Memory B cell (primary cell): ENCODE data around the gene RMRP.
A peak's percentile ranks its signal among the peaks of the same experiment; 100 is the strongest.

Experiments used
- ATAC-seq: fragments of 150-1000 bp; cut with Tn5 transposase; 2 replicates; pipeline ENCODE4 v1.10.0; 2021; ENCODE audit warnings: low read depth, mild to moderate bottlenecking, moderate library complexity
- DNase-seq, 2 donors: peaks; one replicate each; pipeline ENCODE4 v3.0.0; 2022; ENCODE audit warnings: low spot score in 2 of 2
- H3K27ac Mint-ChIP-seq: one replicate; pipeline ENCODE4 v1.8.0; 2022; ENCODE audit warnings: mild to moderate bottlenecking, moderate library complexity, mixed read lengths
- H3K27me3 Mint-ChIP-seq: one replicate; pipeline ENCODE4 v1.8.0; 2022; ENCODE audit warnings: mixed read lengths
- H3K36me3 Mint-ChIP-seq: one replicate; pipeline ENCODE4 v1.8.0; 2022; ENCODE audit warnings: mild to moderate bottlenecking, mixed read lengths
- H3K4me1 Mint-ChIP-seq: one replicate; pipeline ENCODE4 v1.8.0; 2022; ENCODE audit warnings: mixed read lengths
- H3K4me3 Mint-ChIP-seq: one replicate; pipeline ENCODE4 v1.8.0; 2022; ENCODE audit warnings: mild to moderate bottlenecking, moderate library complexity, mixed read lengths
- H3K9me3 Mint-ChIP-seq: one replicate; pipeline ENCODE4 v1.8.0; 2022; ENCODE audit warnings: mixed read lengths

RMRP gene

DNA sequence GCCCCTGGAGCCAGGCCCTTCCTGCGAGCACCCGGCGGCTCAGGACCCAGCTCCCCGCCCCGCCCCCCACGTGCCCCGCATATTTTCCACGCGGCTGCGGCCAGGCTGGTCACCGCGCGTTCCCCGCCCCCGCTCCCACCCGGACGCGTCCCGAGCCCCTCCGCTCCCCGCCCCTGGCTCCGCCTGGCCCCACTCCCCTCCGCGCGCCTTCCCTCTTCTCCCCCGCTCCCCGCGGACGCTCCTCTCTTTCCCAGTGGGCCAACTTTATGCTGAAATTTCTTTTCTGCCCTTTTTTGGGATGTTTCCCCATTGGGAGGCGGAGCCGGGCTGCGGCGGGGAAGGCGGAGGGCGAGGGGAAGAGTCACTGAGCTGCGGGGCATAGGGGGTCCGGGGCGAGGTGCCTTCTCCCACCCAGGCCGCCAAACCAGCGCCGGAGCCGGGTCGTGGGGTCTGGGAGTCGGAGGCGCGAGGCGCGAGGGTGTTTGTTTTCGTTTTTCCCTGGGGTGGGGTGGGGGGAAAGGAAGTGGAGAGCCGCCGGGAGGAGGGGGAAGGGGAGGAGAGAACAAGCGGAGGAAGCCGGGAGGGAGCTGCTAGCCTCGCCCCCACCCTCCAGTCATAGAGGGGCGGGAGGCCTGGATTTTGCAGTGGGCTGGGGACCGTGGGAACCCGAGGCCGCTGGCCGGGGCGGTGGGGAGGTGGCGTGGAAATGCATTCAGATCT is 33.0 kb upstream of the RMRP start:
- DNase-seq (peak in 1 of 2 donors; percentile 20), ATAC-seq (peak; percentile 42)
- no peaks in the 10 kb centered on the region for H3K27me3 Mint-ChIP-seq
- peaks cover 7% of the 10 kb centered on the region for H3K4me1 Mint-ChIP-seq
- no peaks in the 10 kb centered on the region for H3K9me3 Mint-ChIP-seq
- H3K27ac Mint-ChIP-seq = peak overlapping the region; percentile 79
- peak overlapping the region; percentile 95 for H3K4me3 Mint-ChIP-seq
- no peaks in the 10 kb centered on the region for H3K36me3 Mint-ChIP-seq

GRCh38 chr9:35690294-35690613 is 32.4 kb upstream of the RMRP start:
- Mint-ChIP-seq H3K36me3 (no peaks in the 10 kb centered on the region), H3K4me3 (peak overlapping the region; percentile 79), H3K27ac (no peak overlapping the region), H3K4me1 (peaks cover 7% of the 10 kb centered on the region), H3K9me3 (no peaks in the 10 kb centered on the region), H3K27me3 (no peaks in the 10 kb centered on the region)
- DNase-seq = no peak
- peak; percentile 17 for ATAC-seq

GRCh38 chr9:35689542-35690293 is 31.9 kb upstream of the RMRP start, which contains the start of gene TPM2:
TPM2 (minus strand) TSS chr9:35689925; CDS start chr9:35689817, 108 bp downstream.
- ATAC-seq = peak; percentile 27
- no peak for DNase-seq
- Mint-ChIP-seq H3K27ac (peak within 1 kb of the TSS; percentile 79), H3K36me3 (no peaks in the 10 kb centered on the region), H3K4me1 (peaks cover 7% of the 10 kb centered on the region), H3K9me3 (no peaks in the 10 kb centered on the region), H3K27me3 (no peaks in the 10 kb centered on the region), H3K4me3 (peak within 1 kb of the TSS; percentile 95)

DNA sequence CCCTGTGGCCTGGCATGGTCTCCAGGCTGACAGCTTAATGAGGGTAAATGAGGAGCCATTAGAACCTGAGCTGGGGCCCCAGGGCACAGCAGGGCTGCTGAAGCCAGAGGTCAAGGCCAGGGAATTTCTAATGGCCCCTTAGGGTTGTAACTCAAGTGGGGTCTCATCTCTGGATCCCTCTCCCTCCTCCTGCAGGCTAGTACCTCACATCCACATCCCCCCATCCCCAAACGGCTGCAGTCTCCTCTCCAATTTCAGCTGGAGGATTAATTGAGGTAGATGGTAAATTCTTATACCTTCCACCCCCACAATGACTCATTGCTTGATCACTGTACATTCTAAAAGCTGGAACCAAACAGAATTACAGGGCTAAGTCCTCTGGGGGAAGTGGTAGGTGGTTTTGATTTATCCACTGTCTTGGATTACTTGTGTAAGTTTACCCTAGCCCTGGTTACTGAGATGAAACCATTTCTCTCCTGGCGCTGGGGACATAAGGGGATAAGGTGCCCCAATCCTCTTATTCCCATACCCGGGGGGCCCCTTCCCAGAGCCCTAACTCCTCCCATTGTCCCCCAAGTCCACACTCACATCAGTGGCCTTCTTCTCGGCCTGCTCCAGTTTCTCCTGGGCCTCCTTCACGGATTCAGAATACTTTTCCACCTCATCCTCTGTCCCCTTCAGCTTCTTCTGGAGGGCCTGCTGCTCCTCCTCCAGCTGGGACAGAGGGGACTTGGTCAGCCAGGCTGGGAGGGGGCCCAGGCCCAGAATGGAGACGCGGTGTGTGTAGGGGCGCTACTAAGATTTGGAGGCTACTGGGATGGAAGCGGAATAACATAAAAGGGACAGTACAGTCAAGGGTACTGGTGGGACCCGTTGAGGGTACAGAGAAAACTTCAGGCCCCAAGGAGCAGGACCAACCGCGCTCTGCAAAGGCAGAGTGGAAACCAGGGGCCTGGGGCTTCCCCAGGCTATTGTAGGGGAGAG is 31.0 kb upstream of the RMRP start:
- no peak for DNase-seq

GRCh38 chr9:35687972-35688557 is 30.2 kb upstream of the RMRP start:
- Mint-ChIP-seq H3K4me1 (peaks cover 9% of the 10 kb centered on the region), H3K9me3 (no peaks in the 10 kb centered on the region), H3K36me3 (no peaks in the 10 kb centered on the region), H3K4me3 (no peak overlapping the region), H3K27me3 (no peaks in the 10 kb centered on the region), H3K27ac (no peak overlapping the region)
- DNase-seq = no peak
- ATAC-seq = no peak

More for the DNA sequence above, 31.0 kb upstream of the RMRP start:
- Mint-ChIP-seq H3K4me1 (peaks cover 7% of the 10 kb centered on the region), H3K9me3 (no peaks in the 10 kb centered on the region), H3K36me3 (no peaks in the 10 kb centered on the region), H3K27me3 (no peaks in the 10 kb centered on the region), H3K27ac (no peak overlapping the region), H3K4me3 (peak overlapping the region; percentile 63)
- no peak for ATAC-seq

DNA sequence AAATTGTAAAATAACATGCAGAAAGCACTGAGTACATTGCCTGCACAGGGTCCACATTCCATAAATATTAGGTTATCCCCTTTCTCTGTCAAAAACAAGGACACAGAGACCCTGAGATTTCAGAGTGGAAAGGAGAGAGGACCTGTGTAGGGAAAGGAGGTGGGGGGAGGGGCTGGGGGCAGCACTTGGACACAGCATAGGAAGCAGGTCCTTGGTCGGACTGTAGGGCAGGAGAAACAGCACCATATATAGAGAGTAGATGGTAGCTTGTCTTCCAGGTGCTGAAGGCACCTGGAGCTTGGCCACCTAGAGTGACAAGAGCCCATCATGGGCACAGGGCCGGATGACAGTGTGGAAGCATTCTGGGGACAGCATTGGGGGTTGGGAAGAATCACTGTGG is 29.5 kb upstream of the RMRP start:
- no peaks in the 10 kb centered on the region for H3K27me3 Mint-ChIP-seq
- H3K4me1 Mint-ChIP-seq = peaks cover 12% of the 10 kb centered on the region
- ATAC-seq = no peak
- no peak overlapping the region for H3K27ac Mint-ChIP-seq
- no peak for DNase-seq
- no peaks in the 10 kb centered on the region for H3K36me3 Mint-ChIP-seq
- no peaks in the 10 kb centered on the region for H3K9me3 Mint-ChIP-seq
- no peak overlapping the region for H3K4me3 Mint-ChIP-seq

- H3K9me3 Mint-ChIP-seq = no peaks in the 10 kb centered on the region
Measured at GRCh38 chr9:35686222-35687203, 28.7 kb upstream of the RMRP start.

GRCh38 chr9:35685506-35685905 is 27.7 kb upstream of the RMRP start:
- DNase-seq (no peak), ATAC-seq (no peak)
- H3K4me3 Mint-ChIP-seq = no peak overlapping the region
- no peaks in the 10 kb centered on the region for H3K27me3 Mint-ChIP-seq
- H3K36me3 Mint-ChIP-seq = no peaks in the 10 kb centered on the region
- no peaks in the 10 kb centered on the region for H3K9me3 Mint-ChIP-seq
- peaks cover 22% of the 10 kb centered on the region for H3K4me1 Mint-ChIP-seq
- no peak overlapping the region for H3K27ac Mint-ChIP-seq

More at GRCh38 chr9:35686222-35687203, 28.7 kb upstream of the RMRP start:
- Mint-ChIP-seq H3K27me3 (no peaks in the 10 kb centered on the region), H3K27ac (no peak overlapping the region), H3K4me3 (no peak overlapping the region), H3K4me1 (peaks cover 18% of the 10 kb centered on the region), H3K36me3 (no peaks in the 10 kb centered on the region)
- ATAC-seq = no peak
- DNase-seq = no peak

DNA sequence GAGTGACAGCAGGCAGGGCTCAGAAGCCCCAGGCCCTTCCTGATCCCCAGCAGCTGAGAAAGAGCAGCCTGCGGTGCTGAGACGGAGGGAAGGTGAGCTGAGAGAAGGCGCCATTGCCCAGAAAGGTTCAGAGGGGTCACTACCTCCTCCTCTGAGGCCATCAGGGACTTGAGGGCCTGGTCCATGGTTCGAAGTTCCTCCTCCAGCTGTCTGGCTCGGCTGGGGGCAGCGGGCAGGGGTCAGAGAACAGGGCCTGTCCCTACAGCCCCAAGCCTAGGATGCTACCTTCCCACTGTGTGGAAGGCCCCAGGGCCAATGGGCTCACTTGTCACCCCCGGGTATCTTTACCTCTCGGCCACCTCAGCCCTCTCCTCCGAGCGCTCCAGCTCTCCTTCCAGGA is 27.1 kb upstream of the RMRP start:
- ATAC-seq = no peak
- H3K4me3 Mint-ChIP-seq = no peak overlapping the region
- no peaks in the 10 kb centered on the region for H3K36me3 Mint-ChIP-seq
- H3K27me3 Mint-ChIP-seq = no peaks in the 10 kb centered on the region
- no peaks in the 10 kb centered on the region for H3K9me3 Mint-ChIP-seq
- DNase-seq = no peak
- H3K4me1 Mint-ChIP-seq = peaks cover 28% of the 10 kb centered on the region
- H3K27ac Mint-ChIP-seq = no peak overlapping the region

DNA sequence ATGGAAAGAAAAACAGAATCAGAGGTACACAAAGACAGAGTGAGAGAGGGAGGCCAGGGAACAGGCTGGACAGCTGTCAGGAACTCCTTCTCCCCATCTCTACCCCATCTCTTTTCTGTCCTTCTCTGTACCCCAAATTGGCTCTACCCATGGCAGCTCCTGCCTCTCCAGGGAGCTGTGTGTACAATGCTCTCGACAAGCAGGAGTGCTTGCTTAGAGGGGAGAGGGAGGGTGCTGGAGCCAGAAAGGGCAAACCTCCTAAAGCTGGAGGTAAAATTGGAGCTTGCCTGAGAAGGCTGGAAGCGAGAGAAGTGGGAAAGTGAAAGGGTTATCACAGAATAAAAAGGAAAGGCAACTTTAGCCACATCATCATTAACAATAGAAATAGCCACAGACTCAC is 25.5 kb upstream of the RMRP start:
- ATAC-seq = no peak
- DNase-seq = no peak
- Mint-ChIP-seq H3K4me1 (peaks cover 33% of the 10 kb centered on the region), H3K4me3 (no peak overlapping the region), H3K9me3 (no peaks in the 10 kb centered on the region), H3K27me3 (no peaks in the 10 kb centered on the region), H3K27ac (peak overlapping the region; percentile 40), H3K36me3 (no peaks in the 10 kb centered on the region)

- Mint-ChIP-seq H3K4me1 (peaks cover 33% of the 10 kb centered on the region), H3K9me3 (no peaks in the 10 kb centered on the region), H3K27me3 (no peaks in the 10 kb centered on the region), H3K36me3 (no peaks in the 10 kb centered on the region), H3K27ac (peak overlapping the region; percentile 40), H3K4me3 (no peak overlapping the region)
- DNase-seq (no peak), ATAC-seq (no peak)
Measured at GRCh38 chr9:35682520-35683315, 24.9 kb upstream of the RMRP start.

- H3K4me3 Mint-ChIP-seq = no peak overlapping the region
- DNase-seq = no peak
- no peaks in the 10 kb centered on the region for H3K27me3 Mint-ChIP-seq
- H3K9me3 Mint-ChIP-seq = no peaks in the 10 kb centered on the region
- ATAC-seq = no peak
- H3K27ac Mint-ChIP-seq = peak overlapping the region; percentile 64
- H3K4me1 Mint-ChIP-seq = peaks cover 33% of the 10 kb centered on the region
- no peaks in the 10 kb centered on the region for H3K36me3 Mint-ChIP-seq
Measured at GRCh38 chr9:35682051-35682450, 24.2 kb upstream of the RMRP start.
